HG02870 (cell line): Measurements from ENCODE around the gene NTNG1.

Source experiments
- ATAC-seq: cut with Tn5 transposase; IDR thresholded peaks from one replicate; pipeline ENCODE4 v1.9.1; 2021; ENCODE audit warnings: mild to moderate bottlenecking, moderate library complexity; ENCODE audit not compliant: unreplicated experiment

The NTNG1 gene

DNA sequence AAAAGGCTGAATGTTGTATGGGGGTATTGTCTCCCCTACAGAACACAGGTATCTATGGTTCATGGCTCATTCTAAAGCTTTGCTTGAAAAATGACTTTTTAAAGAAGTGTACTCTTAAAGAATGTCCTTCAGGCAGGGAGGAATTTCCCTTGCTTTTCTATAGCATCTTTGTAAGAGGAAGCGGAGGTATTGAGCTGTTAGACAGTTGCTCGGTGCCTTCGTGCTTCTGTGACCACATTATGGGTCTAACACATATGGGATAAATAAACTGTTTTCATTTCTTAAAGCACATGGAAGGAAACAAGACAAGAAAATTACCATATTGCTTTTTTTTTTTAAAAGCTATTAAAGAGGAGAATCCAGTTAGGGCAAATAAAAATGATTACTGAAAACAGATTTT lies 182.9 kb downstream of the NTNG1 start:
- ATAC-seq = no peak

DNA sequence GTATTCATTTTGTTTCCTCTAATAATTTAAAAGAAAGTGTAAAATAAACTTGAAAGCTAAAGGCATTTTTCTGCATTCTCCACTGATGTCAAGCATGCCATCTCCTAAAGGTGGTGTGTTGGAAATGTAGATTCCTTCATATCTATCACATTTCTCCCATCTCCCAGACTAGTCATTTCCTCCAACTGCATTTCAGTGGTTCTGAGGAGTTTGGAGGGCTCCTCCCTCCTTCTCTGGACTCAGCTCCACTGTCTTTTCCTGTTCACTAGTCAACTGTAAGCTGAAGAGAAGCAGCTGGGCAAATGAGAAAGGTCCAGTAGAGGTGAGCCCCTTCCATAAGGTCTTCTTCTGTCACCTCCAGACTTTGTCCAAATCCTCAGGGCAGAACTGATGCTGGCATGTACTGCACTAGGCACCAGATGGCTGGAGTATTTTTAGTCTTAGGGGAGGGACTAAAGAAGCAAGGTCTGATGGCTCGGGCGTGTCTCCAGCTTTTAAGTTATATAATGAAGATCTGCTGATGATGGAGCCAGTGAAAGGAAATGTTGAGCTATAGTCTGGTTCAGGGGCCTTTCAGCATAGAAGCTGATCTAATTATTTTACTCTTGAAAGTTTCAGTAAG lies 186.1 kb downstream of the NTNG1 start:
- no peak for ATAC-seq

DNA sequence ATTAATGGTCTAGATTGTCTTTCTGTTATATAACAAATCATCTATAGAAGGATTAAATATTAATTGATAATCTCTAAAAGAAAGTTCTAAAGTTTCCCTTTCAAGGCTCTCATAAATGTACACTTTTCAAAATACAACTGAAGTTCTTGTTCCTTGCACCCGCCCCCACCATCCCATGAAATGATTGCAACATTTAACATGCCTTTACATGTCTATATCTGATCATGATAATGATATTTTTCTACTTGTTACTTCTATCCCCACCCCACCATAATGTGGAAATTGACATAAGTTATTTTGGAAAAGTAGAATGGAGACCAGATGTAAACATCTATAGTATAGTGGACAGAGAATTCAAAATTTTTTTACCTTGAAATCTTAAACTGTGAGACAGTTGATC lies 186.6 kb downstream of the NTNG1 start:
- no peak for ATAC-seq

DNA sequence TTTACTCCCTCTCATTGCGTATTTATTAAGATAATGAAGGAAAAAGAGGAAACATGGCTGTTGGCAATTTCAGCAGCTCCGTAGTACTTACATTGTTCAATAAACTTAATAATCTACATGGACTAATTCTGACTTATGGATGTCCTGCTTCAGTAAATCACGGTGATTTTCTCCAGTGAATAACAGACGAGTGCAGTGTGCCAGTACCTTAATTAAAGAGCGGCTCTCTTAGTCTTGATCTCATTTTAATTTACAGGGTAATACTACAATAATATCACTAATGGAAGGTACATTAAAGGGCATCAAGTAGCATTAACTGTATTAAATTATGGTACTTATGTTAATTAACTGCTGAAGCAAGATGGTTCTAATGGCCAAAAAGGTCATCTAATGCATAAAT lies 187.2 kb downstream of the NTNG1 start:
- ATAC-seq = no peak

DNA sequence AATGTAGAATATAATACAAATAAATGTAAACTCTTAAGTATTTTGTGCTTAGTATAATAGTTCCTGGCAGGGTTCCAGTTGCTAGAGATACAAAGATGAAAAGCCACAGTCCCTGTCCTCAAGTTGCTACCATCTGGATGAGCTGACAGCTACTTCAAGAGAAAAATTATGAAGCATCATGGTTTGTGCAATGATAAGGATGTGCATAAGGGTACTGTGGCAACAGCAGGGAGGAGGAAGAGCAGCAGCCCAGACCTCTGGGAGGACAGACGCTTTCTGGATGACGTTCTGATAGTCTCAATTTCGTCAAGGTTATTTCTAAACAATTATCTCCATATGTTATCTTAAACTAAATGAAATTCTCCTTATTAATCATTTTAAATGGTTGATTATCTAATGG lies 198.9 kb downstream of the NTNG1 start:
- ATAC-seq = no peak

DNA sequence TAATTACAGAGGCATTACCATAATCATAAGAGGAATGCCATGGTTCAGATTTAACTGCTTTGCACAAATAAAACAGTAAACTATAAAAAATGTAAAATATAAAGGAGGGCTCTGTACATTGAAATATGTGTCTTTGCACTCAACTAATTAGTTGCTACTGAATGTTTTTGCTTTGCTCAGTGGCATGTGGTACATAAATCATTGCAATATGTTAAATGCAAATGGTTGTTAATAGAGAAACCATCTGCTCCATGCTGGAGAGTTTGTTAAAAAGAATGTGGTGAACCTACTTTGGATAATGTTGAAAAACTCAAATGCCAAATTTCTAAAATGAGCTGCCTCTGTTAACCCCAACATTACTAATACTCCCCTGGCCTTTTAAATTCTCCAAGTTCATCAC lies 201.5 kb downstream of the NTNG1 start:
- no peak for ATAC-seq

DNA sequence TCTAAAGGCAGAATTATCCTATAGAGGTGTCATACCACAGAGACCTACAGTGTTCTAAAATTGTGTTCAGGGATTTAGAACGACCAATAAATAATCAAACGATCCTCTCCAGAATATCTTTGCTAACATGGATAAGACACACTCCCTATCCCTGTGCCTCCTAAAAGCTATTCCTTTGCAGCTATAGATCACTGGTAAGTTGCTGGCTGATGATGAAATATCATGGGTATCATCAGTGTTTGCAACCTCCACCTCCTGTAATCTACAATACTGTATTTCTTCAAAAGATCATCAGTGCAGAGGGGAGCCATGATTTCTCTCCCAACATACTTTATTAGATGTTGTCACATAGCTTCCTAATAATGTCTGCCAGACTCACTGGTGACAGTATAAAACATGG lies 201.9 kb downstream of the NTNG1 start:
- ATAC-seq = no peak

DNA sequence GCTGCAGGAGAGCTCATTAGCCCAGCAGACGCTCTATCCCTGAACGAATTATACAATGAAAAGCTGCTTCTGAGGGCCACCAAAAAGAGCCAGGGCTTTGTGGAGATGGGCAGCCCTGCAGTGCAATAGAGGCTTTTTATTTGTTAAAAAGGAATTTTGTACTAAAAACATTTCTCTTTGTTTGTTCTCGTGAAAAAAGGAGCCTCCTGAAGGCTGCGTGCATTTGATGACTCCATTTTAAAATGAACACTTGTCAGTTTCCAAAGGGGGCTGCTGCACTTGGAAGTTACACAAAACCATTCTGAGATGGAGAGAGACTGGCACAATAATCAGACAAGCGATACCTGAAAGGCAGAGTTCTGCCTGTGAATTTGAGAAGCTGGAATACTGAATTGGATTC lies 202.8 kb downstream of the NTNG1 start:
- no peak for ATAC-seq

DNA sequence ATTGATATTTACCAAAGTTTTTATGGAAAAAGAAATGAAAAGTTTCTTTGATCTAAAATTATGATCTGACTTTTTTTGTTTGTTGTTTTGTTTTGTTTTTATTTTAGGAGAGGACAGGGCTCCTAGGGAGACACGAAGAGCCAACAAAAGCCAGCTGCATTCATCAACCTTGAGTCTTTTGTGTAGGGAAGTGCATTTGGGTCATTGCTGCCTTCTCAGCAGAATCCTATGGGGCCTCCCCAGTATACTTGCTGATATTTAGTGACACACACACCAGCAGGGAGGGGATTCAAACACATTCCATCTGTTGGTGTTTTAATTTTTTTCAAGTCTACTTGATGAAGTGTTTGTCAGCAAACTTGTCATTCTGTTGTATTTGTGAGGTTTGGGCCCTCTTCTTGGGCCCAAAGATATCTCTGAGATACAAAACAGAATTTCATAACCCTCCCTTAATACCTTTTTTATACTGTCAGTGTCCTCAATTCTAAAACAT lies 203.5 kb downstream of the NTNG1 start:
- no peak for ATAC-seq

DNA sequence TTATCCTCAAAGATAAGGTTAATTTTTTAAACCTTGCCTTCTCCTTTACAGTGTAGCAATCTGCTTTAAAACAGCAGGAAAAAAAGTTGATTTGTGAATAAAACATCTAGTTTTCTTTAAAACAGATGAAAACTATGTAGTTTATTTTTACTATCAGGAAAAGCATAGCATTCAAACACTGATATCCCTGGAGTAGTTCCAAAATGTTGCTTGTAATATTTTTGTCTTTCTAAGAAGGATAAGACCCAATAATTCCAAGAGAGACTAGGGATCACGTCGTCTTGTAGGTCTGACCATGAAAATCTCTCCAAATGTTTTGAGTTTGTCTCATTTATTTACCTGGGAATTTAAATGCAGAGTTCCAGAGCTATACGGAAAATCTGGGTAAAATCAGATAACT lies 204.0 kb downstream of the NTNG1 start:
- no peak for ATAC-seq

DNA sequence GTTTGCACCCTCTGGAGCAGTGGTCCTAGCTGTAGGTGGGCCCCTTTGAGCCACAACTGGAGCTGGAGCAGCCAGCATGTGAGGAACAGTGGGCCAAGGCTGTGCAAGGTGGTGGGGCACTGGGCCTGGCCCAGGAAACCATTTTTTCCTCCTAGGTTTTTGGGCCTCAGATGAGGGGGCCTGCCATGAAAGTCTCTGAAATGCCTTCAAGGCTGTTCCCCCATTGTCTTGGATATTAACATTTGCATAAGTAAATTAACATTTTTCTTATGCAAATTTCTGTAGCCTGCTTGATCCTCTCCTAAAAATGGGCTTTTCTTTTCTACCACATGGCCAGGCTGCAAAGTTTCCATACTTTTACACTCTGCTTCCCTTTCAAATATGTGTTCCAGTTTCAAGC lies 212.0 kb downstream of the NTNG1 start:
- ATAC-seq = no peak

DNA sequence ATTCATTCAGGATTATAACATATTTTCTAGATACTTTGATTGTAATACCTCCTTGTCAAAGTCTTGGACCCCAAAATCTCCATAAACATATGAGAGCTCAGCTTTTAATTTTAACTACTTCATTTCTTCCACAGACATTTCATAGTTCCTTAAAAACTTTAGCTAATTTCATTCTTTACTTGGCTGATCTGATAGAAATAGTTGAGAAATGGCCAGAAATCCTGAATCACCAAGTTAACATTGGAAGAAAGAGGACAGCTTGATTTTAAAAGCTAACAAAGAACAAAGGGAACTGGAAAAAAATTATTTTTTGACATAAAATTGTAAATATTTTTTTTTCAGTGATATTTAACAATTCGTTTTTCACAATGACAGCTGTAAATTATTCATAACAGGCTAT lies 216.5 kb downstream of the NTNG1 start:
- ATAC-seq = no peak

DNA sequence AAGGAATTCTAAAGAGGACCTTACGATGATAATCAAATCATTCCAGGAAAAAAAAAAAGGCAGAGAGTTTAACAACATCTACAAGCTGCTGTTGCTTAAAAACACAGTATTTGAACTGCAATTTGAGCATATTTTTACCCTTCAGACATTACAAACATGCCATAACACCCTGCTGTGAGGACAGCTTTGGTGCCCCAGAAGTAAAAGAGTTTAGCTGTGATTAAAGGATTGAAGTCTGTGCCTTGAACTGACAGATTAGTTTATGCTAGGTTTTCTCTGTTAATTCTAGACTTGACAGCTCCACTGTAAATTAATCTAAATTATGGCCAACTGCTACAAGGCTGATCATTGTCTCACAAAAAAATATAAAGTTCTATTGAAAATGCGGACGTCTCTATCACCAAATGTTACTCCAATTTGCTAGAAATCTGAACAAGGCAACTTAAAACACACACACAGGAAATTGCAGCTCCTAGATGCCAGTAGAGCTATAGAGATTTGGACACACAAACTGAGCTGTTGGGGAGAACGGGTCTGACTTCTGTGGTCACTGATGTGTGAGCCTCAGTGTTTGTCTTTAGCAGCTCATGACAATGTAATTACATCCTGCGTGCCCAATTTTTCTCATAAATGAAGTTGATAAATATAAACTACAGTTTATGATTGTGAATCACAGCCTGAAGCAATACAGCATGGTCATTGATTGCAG lies 217.9 kb downstream of the NTNG1 start:
- no peak for ATAC-seq

DNA sequence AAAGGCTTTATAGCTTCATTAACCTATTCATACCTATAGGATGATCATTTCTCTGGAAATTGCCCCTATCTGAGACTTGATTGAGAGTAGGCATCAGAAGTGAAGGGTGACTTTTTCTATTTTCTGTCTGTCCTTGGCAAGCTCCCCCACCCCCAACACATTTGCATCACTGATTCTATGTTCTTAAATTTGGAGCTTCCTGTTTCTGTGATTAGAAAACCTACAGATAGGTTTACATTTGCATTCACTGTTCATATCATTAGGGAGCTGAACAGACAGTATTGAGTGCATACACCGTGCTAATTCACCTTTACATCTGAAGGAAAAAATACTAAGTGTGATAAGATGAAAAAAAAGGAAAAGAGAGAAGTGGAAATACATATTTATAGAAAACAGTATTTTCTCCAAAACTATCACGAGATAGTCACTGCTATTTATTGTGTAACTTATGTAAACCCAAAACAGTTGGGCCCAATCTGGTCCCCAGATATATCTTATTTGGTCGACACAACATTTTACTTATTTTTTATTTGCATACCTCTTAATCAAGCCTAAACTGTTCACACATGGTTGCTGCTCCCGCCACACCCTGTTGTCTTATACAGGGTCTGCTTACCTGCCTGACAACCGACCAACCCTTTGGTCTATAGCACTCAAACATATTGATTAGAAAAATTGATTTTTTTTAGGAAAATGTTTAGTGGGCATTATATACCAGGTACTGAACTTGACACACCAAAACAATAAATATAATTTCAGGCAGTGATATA lies 218.8 kb downstream of the NTNG1 start:
- ATAC-seq = peak; percentile 66

DNA sequence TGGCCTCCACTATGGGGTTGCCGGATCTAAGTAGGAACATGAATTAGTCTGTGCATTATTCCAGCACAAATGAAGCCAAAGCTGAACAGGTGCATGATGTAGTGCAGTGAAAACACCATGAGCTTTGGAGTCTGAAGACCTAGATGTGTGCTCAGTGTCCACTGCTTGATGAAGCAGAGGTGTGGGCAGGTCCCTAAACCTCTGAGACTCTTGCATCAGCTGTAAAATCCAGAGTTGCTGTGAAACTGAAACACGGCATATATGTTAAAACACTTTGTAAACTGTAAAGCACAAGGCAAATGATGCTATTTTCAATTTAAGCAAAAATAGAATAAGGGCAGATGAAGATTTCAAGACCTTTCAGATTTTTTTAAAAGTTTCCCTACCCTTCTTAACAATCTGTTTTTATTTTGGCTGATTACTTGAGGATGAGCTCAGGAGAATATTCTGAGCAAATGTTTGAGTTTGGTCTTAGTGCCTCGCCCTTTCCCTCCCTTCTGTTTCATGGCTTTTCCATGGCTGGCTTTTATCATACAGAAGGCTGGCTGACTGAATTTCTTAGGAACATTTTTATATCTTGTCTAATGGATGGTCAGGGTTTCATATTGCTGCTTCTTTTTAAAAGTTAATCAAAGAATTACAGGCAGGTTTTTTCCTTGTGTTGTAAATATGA lies 221.8 kb downstream of the NTNG1 start:
- peak; percentile 61 for ATAC-seq

DNA sequence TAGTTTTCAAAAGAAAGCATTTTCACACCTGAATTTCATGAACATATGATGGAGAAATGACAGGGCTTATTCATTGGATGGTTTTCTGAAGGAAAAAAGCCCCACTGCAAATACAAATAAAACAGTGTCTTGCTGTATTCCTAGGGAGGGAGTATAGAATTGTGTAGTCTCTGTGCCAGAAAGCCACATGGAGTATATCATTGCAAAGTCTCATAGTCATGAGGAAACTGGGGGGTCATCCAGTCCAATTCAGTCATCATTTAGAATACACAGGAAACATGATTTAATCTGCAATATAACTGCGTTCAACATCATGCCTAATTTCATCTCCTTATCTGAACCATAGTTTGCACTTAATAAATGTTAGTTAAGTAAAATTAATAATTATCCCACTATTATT lies 222.3 kb downstream of the NTNG1 start:
- no peak for ATAC-seq

DNA sequence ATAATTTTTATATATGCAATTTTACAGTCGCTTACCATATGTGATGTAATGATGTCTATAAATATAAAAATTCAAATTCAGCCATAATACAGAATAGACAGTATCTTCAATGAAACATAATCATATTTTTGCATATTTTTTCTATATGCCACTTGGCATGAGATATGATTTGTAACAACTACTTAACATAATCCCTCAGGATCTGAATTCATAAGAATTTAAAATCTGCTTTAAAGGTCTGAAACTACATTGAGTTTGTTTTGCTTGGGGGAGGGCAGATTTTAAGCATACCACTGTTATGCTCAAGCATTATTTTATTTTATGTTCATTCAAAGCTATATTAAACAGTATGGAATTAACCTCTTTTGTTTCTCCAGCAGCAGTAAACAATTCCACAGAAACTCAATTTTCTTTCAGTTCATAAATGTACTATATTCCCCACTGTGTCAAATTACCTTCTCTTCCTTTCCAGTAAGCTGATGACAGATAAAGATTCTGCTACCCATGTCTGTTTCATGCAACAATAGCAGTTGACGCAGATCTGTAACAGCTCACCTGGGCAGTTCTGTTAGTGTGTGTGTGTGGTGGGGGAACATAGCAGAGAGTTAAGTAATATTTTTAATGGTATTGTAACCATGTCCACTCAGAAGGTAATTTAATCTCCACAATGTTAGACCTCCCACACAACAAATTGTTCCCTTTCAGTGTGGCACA lies 224.8 kb downstream of the NTNG1 start:
- no peak for ATAC-seq

DNA sequence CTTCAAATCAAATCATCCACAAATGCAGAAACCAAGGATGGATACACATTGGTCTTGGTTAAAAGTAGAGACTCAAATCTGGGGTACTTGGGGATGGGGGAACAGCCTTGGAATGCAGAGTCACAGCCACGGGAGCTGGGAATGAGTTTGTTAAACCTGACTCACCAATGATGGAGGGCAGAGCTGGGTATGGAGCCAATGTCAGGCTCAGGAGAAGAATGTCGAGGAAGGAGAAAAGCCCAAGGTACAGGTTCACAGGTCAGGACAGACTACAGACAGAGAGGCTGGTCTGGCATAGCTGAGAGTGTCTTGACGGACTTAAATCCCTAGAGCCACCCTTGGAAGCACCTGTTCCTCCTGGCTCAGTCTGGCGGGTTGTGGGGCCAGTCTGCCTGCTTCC lies 237.6 kb downstream of the NTNG1 start:
- ATAC-seq = no peak

DNA sequence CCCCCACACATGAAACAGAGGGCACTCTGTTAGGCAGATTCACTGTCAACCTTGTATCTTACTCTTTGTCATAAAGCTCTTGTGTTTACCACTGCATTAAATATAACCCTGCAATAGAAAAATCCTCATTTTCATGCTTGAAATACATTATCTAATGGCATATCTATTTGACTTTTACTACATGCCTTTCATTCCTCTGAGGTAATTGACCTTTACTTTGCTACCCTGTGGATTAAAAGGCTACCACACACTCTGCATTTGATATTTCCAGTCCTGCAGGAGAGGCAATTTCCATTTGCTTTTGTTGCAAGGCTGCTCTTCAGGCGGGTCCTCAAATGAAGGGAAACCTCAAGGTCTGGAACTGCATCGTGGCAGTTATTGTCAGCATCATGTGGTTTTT lies 238.0 kb downstream of the NTNG1 start:
- ATAC-seq = no peak

DNA sequence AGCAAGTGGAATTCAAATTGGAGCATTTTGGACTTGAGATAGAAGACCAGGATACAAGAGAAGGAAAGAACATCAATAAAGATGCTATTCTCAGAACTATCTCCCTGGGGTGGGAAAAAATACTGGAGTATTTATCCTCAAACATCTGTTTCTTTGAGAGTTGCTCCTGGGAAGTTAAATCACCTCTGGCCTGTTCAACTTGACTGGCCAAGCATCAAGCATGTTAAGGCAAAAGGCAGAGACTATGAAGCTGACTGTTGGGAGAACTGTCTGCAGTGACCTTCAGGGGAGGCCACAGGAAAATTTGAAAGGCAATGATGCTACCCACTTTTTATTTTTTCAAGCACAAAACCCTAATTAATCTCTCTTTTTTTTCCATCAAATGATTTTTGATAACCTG lies 239.0 kb downstream of the NTNG1 start:
- no peak for ATAC-seq
